GM10266 (cell line): ENCODE results near the gene PTTG1IP.

ENCODE experiments used
- DNase-seq: peaks from one replicate; pipeline ENCODE4 v3.0.0; 2012; ENCODE audit errors: extremely low spot score
- CTCF ChIP-seq: IDR thresholded peaks from 2 replicates; pipeline ENCODE4 v1.5.1; 2012; ENCODE audit warnings: mild to moderate bottlenecking, low read depth; ENCODE audit not compliant: control insufficient read depth, insufficient read depth; ENCODE audit errors: missing control alignments

Gene PTTG1IP

GRCh38 chr21:44869781-44870747, 3.4 kb downstream of the PTTG1IP start:
- no peak for TF ChIP-seq CTCF
- DNase-seq: no peak

- no peak for DNase-seq
- no peak for TF ChIP-seq CTCF
Observed at GRCh38 chr21:44868707-44869106, 4.8 kb downstream of the PTTG1IP start.

GRCh38 chr21:44867999-44868700, 5.3 kb downstream of the PTTG1IP start:
- TF ChIP-seq CTCF: no peak
- DNase-seq: no peak

- no peak for DNase-seq
- no peak for TF ChIP-seq CTCF
Observed at GRCh38 chr21:44867464-44867863, 6.0 kb downstream of the PTTG1IP start.

GRCh38 chr21:44866780-44867179, 6.7 kb downstream of the PTTG1IP start:
- TF ChIP-seq CTCF: no peak
- DNase-seq: no peak

GRCh38 chr21:44865561-44866280, 7.8 kb downstream of the PTTG1IP start:
- DNase-seq: no peak
- no peak for TF ChIP-seq CTCF
